Measurements from ENCODE around the gene EFL1.

GRCh38 chr15:82095803-82096202 lies 166.7 kb downstream of the EFL1 start:
- TF ChIP-seq POLR2AphosphoS5 (IDR thresholded peaks at IDR 0.05; ENCODE audit: insufficient read depth, low read depth, low read length) (no peak), POLR2A (IDR thresholded peaks at IDR 0.05; ENCODE audit: low read depth, low read length) (no peak), MYC (IDR thresholded peaks at IDR 0.05; ENCODE audit: low read depth, low read length) (no peak), CTCF (IDR thresholded peaks at IDR 0.05; ENCODE audit: extremely low read depth in 1 of 2, insufficient read depth in 1 of 2, low read depth in 1 of 2, low read length in 2 of 2) (no peak)

All from endothelial cell of umbilical vein (primary cell).